ENCODE measurements around the gene FSD2.
A peak's percentile ranks its signal among the peaks of the same experiment; 100 is the strongest.
"Not testable (repeated sequence)": the region's sequence is repeated elsewhere in the genome, so short reads cannot be mapped to it uniquely, and the experiment has no call there.

FSD2 gene

DNA sequence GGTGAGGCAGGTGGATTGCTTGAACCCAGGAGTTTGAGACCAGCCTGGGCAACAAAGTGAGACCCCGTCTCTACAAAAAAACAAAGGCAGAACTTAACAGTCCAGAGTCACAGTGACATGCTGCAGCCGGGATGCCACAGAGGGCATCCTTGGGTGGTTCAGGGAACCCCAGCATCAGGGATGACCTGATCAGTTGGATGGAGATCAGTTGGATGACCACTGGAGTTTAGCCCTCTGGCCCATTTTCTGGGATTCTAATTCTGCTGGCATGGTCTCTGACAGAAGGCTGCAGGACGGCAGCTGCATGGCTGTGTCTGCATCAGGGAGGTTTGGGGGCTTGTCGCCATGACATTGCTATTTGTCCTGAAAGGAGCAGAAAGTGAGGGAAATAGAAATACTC lies 23.4 kb upstream of the FSD2 start:
- no peak for DNase-seq

DNA sequence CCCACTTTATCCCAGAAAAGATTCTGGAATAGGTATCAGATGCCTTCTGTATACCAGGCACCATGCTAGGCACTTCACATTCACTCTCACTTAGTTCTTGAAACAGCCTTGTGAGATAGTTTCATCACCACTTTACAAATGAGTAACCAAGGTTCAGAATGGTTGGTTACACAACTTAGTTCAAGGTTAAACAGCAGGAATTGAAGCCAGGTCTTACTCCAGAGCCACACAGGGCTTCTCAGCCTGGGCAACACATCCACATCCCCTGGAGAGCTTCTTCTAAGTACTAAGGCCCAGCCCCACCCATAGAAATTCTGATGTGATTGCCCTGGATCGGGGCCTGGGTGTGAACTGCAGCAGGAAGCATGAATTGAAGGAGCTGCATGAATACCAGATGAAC lies 22.2 kb upstream of the FSD2 start:
- no peak for DNase-seq

DNA sequence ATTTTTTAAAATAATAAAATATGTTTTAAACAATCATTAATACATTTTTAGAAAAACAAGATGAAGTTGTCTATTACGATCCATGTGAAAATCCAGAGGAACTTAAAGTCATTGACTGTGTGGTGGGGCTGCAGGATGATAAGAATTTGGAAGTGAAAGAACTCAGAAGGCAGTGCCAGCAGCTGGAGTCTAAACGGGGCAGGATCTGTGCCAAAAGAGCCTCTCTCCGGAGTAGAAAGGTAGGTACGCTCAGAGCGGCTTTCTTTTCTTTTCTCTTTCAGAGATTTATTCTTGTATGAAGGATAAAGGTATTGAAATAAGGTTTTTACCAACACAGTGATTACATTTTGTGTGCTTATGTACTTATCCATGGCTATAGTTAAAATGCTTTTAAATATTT lies 17.2 kb upstream of the FSD2 start:
- no peak for DNase-seq

DNA sequence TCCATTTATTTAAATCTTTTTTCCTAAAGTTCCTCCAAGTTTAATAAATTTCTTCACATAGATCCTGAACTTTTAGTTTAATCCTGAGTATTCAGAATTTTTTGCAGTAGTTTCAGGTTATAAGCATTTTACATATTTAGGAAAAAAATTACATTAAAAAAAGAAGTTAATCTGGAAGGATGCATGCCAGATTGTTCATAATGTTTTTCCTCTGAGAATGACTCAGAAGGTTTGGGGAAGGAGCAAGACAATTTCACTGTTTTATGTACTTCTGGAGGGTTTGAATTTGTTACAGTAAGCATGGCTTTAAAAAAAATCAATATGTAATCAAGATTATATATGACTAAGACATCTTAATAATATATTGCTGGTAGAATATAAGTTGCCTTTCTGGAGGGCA lies 16.0 kb upstream of the FSD2 start:
- not testable (repeated sequence) for DNase-seq

DNA sequence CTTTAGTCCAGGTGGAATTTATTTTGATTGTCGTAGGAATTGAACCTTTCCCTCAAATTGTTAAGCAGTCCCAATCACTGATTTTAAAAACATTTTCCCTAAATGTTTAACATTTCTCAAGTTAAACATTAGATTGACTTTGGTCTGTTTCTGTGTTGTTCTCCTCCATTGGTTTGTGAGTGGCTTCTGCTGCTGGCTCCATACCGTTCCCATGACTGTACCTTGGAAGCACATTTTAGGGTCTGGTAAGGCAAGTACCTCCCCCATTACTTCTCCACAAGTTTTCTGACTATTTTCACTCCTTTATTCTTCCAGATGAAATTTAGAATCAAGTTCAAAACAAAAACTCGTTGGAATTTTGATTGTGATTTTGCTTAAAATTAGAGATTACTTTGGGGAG lies 15.5 kb upstream of the FSD2 start:
- not testable (repeated sequence) for DNase-seq

DNA sequence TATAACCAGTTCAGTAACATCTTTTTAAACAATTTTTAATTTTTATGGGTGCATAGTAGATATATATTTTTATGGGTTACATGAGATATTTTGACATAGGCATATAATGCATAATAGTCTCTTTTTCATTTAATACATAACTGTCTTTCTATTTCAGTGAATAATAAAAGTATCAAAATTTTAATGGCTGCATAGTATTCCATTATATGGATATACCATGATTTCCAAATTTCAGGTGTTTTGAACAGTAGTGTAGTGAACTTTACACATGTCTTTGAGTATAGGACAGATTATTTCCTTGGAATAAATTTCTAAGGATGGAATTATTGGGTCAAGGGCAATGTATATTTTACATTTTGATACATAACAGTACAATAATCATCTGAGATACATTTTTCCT lies 14.3 kb upstream of the FSD2 start:
- DNase-seq: no peak

DNA sequence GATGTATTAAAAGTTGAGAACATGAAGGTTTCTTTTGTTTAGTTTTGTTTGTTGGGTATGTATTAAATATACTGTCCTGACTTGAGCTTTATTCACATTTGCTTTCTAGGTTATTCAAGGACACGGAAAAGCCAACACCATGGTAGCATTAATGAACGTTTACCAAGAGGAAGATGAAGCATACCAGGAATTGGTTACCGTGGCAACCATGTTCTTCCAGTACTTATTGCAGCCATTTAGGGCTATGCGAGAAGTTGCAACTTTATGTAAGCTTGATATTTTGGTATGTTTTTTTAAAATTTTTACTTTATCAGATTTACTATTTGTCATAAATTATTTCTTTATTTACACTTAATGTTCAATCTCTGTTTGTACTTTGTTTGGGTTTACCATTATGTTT lies 7.1 kb upstream of the FSD2 start:
- no peak for DNase-seq

DNA sequence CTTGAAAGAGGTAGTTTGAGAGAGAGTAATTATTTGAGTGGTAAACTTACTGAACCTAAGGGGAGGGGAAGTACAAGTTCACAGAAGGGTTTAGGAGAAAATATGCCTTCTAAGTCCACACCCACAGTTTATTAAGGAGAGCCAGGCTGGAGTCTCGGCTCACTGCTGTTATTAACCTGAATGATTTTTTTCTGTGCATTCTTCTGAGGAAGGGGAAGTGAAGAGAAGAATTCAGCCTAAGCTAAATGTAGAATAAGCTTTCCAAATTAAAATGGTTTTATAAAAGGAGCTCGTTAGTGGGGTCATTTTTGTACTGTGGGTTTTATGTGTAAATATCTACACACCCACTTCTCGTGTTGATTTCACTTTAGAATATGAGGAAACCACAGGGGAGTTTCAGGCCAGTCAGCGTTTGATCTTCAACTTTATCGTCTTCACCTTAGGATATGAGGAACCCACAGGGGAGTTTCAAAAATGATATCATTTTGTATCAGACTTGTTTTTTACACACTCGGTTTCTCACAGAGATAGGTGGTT lies 5.1 kb upstream of the FSD2 start:
- DNase-seq: peak; percentile 54

DNA sequence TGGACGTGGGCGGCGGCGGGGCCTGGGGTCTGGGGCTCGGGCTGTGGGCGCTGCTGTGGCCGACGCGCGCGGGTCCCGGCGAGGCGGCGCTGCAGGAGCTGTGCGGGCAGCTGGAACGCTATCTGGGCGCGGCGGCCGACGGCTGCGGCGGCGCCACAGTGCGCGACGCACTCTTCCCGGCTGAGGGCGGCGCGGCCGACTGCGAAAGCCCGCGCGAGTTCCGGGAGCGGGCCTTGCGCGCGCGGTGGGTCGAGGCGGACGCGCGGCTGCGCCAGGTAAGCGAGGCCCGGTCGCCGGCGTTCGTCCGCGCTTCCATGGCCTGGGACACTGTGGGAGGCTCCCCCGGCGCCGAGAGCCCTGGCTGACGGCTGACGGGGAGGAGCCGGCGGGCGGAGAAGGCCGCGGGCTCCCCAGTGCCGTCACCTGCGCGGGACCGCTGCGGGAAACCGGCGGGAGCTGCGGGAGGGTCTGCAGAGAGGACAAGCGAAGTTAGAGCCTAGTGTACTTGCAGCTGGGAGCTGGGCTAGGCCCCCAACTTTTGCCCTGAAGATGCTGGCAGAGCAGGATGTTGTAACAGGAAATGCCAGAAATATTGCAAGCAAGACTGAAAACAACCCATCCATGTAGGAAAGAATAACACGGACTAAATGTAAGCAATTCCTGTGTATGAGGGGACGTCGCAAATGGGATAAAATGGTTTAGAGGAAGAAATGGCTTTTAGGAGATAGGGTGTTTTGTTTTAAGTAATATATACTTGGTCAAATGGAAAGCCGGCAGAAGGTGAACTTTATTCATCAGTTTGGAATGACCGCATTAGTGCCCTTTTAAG lies 4.4 kb upstream of the FSD2 start:
- peak; percentile 40 for DNase-seq

DNA sequence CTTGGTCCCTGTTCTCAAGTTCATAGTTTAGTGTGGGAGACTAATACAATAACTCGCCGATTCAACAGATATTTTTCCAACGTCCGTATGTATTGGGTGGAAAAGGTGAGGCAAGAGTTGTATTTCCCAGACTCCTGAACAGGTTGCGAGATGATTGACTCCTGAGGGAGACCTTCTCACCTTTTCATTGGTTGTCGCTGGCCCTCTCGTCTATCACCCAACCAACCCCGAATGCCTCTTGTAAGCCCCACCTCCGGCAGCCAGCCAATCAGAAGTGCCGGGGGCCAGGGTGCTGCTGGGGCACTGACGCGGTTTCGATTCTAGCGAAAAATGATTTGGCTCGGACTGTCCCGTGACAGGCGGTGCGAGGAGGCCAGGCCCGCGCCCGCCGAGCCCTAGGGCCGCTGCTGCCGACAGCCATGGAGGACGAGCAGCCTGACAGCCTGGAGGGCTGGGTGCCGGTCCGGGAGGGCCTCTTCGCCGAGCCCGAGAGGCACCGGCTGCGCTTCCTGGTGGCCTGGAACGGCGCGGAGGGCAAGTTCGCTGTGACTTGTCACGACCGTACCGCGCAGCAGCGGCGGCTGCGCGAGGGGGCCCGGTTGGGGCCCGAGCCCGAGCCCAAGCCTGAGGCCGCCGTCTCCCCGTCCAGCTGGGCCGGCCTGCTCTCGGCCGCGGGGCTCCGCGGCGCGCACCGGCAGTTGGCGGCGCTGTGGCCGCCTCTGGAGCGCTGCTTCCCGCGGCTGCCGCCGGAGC lies 3.6 kb upstream of the FSD2 start, which contains the start of gene WHAMM:
Gene WHAMM (plus strand): TSS at position 321 of the 753 bp plus-strand sequence. CDS start 99 bp downstream, at position 420.
- peak; percentile 95 for DNase-seq

DNA sequence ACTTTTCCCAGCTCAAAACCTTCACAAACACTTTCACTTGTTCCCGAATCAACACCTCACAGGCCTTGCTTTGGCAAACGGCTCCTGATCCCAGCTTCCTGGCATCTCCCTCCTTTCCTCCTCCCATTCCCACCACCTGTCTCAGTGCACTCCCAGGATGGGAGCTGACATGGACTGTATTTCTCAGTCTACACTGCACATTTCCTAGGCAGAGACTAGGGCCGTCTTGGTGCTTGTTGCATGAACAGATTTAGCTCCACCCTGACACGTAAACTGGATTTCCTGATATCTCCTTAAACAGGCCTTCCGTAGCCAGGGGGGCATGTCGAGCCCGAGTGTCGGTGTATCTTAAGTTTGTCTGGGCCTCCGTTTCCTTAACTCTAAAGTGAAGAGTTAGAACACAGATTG lies 2.8 kb upstream of the FSD2 start:
- DNase-seq: no peak

DNA sequence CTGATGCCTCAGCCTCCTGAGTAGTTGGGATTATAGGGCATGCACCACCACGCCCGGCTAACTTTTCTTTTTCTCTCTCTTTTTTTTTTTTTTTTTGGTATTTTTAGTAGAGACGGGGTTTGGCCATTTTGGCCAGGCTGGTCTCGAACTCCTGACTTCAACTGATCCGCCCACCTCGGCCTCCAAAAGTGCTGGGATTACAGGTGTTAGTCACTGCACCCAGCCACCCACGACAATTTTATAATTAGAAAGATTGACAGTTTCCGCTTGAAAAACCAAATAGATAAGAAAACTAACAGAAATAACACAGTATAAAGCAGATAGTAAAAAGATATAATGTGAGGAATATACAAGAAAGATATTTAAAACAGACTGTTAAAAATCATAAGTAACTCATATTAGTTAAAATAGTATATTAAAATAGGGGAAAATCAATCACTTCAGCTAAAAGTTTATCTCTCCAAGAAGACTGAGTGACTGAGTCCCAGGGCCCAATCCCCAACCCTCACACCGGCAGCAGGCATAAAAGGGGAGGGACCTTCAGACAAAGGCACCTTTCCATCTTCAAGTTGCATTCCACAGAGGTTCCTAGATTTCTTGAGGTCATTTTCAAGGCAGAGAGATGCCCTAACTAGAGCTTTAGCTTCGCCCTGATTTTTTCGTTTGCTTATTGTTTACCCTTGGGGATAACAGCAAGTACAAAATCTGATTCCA lies 2.2 kb upstream of the FSD2 start:
- no peak for DNase-seq

DNA sequence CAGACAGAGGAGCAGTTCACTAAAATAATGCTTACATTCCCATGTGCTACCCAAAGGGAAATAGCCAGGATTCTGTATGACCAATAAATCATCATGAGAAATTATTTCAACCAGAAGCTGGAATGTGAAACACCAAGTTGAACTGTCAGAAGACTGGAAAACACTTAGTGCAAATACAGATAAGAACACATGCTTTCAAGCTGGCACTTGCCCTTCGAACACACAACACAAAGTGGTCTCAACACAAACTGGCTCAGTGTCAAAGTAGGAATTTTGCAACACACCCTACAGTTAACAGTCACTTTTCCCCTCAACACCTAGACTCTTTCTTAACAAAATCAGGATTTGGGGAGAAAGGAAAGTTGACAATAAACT lies 1.3 kb downstream of the FSD2 start:
- no peak for DNase-seq

DNA sequence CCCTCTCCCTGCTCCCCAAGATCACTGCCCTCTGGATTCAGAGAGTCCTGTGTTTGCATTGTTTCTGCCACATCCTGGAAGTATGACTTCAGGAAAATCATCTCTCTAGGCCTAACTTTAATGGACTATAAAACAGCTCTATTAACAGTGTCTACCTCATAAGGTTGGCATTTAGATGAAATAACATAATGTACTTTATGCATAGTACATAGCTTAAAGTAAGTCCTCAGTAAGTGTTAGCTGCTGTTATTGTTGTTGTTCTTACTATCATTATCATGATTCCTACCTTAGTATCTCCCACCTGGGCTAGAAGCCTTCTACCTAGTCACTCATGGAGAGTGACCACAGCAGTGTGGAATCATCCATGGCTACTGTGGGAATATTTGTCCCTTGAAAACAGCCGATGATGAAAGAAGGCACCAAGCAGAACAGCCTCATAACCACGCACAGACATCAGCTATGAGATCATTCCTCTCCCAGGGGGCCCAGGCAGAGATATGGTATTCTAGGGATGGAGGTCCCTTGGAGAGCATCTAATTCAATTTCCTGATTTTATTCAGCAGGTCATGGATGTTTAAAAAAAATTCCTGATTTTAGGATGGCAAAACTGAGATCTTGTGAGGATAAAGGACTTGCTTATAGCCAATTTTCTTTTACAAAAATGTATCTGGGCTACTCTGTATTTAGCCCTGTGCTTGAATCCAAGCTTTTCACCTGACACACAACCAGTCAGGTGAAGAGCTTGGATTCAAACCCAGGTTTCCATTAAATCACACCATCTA lies 1.9 kb downstream of the FSD2 start:
- no peak for DNase-seq

DNA sequence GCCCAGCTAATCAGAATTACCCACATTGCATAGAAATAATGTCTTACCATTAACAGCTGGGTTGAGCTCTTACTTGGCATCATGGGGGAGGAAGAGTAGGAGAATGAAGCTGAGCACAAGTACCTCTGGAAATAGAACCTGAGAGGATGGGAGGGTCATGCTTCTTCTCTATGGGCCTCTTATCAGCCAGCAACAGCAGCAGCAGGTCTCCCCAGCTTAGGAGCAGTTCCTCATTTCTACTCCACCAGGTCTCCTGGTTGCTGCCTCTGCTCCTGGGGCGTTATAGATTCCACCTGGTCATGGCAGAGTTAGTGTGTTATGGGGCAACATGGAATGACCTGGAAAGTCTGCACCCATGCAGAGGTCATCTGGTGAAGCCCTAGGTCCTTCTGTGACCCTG lies 3.4 kb downstream of the FSD2 start:
- DNase-seq: no peak

DNA sequence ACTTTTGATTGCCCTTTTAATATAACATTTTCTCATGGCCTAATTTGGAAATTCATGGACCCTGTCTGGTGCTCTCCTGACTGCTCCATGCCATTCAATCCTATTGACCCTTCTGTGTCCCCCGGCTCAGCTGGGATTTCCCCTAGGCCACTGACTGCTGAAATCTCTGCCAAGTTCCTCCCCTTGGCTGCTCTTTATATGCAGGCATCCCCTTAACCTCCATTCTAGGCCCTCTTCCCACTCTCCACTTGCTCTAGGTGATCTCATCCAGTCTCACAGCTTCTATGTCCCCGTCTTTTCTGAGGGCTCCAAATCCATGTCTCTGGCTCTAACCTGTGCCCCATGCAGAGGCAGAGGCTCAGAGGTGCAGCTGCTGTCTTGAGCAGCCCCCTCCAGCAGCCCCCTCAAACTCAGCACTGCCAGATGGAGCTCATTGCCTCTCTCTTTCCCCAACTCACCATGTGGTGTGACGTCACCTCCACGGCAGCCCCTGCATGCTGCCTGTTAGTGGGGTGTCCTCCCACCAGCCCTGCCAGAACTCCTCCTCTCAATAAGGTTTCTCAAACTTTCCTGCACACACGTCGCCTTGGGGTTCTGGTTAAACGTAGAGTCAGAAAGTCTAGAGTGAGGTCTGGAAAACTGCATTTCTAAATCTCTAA lies 6.6 kb downstream of the FSD2 start:
- DNase-seq: no peak

DNA sequence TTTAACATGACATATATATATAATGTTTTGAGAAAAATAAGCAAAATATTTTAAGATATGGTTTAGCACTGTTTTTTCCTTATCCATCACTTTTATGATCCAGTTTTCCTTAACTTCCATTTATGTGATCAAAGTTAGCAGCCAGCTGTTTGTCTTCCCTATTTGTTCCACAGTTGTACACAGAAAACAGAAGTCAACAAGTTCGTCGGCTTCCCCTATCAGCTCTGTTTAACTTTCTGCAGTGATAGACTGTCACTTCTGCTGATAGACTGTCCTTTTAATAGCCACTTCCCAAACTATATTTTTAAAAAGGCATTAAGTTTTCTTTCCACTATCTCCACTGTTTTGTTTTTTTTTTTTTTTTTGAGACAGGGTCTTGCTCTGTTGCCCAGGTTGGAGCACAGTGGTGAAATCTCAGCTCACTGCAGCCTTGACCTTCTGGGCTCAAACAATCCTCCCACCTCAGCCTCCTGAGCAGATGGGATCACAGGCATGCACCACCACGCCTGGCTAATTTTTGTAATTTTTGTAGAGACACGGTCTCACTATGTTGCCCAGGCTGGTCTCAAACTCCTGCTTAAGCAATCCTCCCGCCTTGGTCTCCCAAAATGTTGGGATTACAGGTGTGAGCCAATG lies 7.2 kb downstream of the FSD2 start:
- no peak for DNase-seq

DNA sequence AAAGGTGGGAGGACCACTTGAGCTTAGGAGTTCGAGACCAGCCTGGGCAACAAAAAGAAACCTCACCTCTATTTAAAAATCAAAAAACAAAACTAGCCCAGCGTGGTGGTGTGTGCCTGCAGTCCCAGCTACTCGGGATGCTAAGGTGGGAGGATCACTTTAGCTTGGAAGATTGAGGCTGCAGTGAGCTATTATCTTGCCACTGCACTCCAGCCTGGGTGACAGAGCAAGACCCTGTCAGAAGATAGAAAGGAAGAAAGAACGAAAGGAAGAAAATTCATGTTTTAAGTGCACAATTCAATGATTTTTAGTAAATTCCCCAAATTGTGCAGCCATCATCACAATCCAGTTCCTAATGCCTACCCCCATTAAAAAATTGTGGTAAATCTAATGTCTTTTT lies 7.8 kb downstream of the FSD2 start:
- no peak for DNase-seq

DNA sequence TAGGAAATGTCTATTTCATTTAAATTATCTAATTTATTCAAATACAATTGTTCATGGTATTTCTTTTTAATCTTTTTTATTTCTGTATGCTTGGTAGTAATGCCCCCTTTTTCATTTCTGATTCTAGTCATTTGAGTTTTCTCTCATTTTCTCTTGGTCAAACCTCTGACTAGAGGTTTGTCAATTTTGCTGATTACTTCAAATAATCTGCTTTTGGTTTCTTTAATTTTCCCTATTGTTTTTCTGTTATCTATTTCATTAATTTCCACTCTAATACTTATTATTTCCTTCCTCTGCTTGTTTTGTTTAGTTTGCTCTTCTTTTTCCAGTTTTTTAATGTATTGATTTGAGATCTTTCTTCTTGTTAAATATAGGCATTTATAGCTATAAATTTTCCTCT lies 12.1 kb downstream of the FSD2 start:
- DNase-seq: no peak

DNA sequence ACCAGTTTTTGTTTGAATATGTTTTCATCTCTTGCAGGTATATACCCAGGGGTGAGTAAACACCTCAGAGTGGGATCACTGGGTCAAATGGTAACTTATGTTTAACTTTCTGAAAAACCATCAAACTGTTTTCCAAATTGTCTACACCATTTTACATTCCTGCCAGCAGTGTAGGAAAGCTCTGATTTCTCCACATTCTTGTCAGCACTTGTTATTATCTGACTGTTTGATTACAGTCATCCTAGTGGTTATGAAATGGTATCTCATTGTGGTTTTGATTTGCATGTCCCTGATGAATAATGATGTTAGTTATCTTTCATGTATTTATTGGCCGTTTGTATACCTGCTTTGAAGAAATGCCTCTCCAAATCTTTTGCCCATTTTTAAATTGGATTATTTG lies 13.8 kb downstream of the FSD2 start:
- DNase-seq: no peak

DNA sequence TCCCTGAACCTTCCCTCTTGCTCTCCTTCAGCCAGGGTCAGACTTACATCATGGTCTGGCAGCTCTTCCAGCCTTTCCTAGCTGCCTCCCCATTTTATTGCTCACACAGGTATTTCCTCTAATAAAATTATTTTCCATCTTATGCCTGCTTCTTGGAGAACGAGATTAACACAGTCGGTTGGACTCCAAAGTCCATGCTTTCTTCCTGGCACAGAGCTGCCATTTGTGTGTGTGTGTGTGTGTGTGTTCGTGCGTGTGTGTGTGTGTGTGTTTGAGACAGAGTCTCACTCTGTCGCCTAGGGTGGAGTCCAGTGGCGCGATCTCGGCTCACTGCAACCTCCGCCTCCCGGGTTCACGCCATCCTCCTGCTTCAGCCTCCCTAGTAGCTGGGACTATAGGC lies 15.5 kb downstream of the FSD2 start:
- no peak for DNase-seq

DNA sequence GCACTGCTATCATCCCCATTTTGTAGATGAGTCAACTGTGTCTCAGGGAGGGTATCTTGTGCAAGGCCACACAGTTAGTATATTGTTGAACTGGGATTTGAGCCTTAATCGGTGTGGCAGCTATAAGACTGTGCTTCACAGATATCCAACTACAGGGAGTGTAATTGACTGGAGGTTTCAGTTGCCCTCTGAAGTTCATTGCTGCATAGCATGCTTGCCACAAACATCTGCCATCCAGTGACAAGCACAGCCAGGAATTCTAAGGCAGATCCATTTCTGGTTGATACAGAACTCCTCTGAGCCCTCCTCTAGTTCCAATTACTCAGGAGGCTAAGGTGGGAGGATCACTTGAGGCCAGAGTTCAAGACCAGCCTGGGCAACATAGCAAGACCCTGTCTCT lies 16.4 kb downstream of the FSD2 start:
- no peak for DNase-seq
